ENCODE measurements around the gene TLE4.

DNA sequence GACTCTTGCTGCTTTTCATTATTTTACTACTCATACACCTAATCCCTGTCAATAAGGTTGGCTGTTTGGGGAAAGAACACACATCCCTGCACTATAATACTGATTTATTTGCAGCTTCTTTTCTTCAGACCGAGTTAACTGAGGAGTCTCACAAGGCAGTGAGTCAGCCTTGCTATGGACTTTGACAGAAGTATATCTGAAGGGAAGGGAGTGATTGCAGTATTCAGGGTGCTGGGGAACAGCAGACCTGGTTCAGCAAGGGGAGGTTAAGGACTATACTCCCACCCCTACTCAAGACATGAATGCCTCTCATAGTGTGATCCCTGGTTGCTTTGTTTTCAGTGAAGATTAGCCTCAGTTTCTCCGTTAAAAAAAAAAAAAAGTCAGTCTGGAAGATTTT lies 99.8 kb downstream of the TLE4 start:
- TF ChIP-seq CTCF (IDR thresholded peaks at IDR 0.05) (no peak), POLR2A (IDR thresholded peaks at IDR 0.05) (no peak)

Data from Peyer's patch (tissue), 4 donors.